Measurements from ENCODE around the gene CCDC40.

The CCDC40 gene

GRCh38 chr17:80118601-80119270, 82.3 kb downstream of the CCDC40 start:
- DNase-seq, result peak; percentile 12

GRCh38 chr17:80119271-80119791, 82.9 kb downstream of the CCDC40 start:
- no peak for DNase-seq

- DNase-seq, result no peak
These were observed 83.4 kb downstream of the CCDC40 start for GRCh38 chr17:80119839-80120238.

DNA sequence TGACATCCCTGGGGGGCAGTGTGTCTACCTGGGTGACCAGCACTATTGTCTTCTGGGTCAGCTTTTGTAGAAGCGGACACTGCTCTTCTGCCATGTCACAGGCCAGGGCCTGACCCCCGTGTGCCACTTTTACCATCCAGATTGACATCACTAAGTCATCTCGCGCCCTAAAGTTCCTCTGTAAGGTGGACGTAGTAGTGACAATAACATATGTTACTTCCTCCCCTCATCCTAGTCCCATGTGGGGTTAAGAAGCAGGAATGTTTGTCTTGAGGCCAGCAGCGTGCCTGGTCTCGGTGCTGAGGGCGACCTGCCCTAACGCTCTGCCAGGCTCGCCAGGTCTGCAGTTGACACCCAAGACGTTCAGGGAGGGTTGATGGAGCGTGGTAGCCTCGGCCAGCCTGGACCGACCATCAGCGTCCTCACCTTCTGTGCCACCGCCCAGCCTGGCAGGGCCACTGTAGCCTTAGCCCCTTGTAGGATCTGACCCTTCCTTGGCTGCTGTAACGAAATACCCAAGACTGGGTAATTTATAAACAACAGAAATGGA, 85.7 kb downstream of the CCDC40 start:
- no peak for DNase-seq

GRCh38 chr17:80122926-80123505, 86.6 kb downstream of the CCDC40 start:
- DNase-seq, result no peak

DNA sequence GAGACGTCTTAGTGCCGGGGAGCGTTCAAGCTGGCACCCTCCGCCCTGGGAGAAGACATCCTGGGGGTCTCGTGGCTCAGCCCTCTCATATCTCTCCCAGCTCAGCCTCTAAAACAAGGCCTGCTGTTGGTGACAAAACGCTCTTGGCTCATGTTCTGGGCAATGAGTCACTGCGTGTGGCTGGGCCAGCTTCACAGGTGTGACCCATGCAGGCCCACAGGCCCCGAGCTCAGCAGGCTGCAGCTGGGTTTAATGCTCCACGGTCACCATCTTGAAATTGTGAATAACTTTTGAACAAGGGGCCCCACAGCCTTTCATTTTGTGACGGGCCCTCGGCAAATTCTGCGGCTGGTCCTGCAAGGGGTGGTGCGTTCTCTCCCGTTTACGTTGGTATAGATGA, 87.3 kb downstream of the CCDC40 start:
- DNase-seq, result no peak

GRCh38 chr17:80124351-80124981, 88.0 kb downstream of the CCDC40 start:
- DNase-seq, result no peak

- DNase-seq, result no peak
These were observed 89.4 kb downstream of the CCDC40 start for GRCh38 chr17:80125656-80126448.

DNA sequence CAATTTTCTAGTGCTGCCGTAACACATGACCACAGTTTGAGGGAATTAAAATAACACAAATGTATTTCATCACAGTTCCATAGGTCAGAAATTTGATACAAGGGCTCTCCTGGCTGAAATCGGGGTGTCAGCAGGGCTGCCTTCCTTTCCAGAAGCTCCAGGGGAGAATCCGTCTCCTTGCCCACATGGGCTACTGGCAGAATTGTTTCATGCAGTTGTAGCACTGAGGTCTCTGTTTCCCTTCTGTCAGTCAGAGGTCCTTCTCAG, 89.9 kb downstream of the CCDC40 start:
- no peak for DNase-seq

DNA sequence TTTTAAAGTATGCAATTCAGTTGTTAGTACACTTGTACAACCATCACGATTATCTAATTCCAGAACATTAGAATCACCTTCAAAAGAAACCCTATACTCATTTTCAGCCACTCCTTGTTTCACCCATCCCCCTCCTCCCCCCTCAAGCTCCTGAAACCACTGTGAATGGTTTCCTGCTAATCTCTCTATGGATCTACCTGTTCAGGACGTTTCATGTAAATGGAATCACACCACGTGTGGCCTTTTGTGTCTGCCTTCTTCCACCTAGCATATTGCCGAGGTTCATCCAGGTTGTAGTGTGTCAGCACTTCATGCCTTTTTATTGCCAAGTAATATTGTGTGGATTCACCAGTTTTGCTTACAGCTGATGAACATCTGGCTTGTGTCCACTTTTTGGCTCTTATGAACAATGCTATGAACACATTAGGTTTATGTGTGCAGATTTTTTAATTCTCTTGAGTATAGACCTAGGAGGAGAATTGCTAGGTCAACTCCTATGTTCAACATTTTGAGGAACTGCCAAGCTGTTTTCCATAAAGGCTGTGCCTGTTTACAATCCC, 92.6 kb downstream of the CCDC40 start:
- DNase-seq, result no peak

DNA sequence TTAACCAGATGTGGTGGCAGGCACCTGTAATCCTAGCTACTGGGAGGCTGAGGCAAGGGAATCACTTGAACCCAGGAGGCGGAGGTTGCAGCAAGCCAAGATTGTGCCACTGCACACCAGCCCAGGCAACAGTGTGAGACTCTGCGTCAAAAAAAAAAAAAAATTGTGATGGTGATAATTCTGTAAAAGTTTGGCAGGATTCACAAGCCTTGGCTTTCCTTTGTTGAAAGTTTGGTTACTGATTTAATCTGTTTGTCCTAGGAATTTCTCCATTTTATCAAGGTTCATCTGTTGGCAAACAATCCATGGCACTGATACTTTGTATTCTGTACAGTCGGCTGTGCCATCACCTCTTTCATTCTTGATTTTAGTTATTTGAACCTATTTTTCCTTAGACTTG, 94.5 kb downstream of the CCDC40 start:
- DNase-seq, result no peak

DNA sequence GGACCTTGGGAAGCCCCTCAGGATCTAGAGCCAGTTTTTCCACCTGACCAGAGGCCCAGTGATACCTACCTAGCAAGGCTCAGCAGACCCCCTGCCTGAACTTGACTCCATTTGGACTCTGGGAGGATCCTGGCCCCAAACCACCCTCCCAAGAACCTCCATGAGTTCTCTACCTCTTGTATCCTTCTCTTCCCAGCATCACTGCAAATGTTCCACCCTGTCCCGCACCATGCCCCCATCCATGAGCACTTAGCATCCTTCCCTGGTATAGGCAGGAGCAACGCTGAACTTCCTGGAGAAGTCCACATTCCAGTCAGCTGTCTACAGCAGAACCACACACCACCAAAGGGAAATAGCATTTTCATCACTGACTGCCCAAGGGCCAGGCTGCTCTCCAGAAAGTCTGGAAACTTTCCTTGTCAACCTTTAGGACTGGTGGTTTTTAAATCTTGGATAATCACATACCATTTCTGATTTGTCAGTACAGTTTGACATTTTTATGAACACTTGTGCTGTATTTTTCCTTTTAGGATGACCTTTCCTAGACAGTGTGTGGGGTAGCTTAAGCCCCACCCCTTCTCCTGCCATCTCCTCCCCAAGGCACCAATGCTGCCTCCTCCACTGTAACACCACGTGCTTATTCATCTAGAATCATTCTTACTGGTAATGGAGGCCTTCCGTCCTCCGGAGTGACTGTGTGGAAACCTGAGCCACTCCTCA, 96.6 kb downstream of the CCDC40 start:
- no peak for DNase-seq

DNA sequence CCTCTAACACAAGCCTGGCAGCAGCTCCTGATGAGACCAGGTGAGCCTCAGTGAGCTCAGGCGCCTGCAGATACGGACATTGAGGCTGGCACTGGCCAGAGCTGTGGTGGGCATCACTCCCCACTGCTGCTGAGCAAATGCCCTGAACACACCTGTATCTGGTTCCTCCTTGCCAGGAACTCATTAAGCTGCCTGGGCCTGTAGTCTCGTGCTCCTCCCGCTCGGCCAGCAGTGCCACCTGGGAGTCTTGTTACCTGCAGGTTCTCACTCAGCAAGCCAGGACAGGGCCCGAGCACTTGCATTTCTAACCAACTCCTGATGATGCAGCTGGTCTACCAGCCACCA, 97.2 kb downstream of the CCDC40 start:
- DNase-seq, result no peak

DNA sequence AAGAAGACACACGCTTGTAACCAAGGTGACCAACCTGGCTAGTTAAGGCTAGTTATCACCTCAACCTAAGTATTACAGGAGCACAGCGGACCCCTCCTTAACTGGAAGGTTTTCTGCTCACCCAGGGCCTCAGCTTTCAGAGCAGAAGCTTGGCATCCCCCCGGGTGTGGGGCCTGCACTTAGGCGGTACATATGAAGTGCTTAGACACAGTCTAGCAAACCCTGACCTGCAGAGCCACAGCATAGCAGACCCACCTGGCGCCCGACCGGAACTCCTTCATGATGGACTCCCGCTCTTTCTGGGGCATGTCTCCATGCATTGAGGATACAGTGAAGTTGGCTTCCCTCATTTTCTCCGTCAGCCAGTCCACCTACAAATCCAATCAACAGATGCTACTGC, 100.7 kb downstream of the CCDC40 start:
- DNase-seq, result no peak

GRCh38 chr17:80138856-80139426, 102.5 kb downstream of the CCDC40 start:
- DNase-seq, result no peak

- no peak for DNase-seq
These were observed 105.2 kb downstream of the CCDC40 start for GRCh38 chr17:80141463-80142165.

GRCh38 chr17:80142929-80143328, 106.5 kb downstream of the CCDC40 start:
- DNase-seq, result no peak

- no peak for DNase-seq
These were observed 108.9 kb downstream of the CCDC40 start for GRCh38 chr17:80145076-80146075.

DNA sequence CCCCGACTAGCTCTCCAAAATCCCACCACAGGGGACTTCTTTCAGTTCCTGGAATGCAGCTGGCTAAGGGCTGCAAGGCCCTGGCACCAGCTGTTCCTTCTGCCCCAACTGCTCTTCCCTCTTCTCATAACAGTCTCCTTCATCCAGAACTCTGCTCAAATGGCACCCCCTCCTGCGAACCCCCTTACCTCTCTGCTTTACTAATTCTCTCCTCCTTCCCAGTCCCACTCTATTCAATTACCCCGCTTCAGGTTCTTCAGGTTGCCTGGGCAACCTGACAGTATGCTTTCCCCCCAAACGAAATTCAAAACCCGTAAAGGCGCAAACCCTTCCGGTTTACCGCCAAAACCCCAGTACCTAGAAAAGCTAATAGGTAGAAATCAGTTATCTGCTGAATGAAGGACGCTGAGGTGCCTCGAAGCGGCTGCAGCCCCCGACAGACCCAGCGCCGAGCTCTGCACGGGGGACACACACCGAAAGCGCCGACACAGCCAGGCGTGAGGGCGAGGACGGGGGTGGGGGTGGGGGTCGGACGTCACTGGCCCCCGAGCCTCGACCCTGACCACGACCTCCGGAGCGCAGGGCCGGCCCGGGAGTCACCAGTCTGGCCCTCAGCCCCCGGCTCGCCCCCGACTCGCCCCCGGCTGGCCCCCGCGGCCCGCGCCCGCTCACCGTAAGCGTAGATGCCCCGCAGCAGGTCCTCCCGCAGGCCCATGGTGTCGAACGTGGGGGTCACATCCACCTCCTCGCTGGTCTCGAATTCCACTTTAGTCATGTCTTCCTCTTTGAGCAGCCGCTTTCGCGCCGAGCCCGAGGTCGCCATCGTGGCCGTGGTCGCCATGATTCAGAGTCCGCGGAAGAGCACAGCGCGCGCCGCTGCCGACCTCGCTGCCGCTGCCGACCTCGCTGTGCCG, 109.9 kb downstream of the CCDC40 start:
- DNase-seq, result no peak
